Tibial artery (tissue), 4 donors: Measurements from ENCODE around the gene IER2.

Experiments
- DNase-seq, 2 donors: peaks; one replicate each; pipeline ENCODE4 v3.0.0-alpha.2; 2019
- H3K27ac ChIP-seq, 2 donors: fragments of 200-600 bp; sonication (generic) in 1 of 2; 1 replicate in 1 of 2; 2 replicates in 1 of 2; pipeline ENCODE4 v1.5.1; 2018 to 2019; ENCODE audit warnings: mild to moderate bottlenecking in 1 of 2
- H3K27me3 ChIP-seq, 2 donors: fragments of 200-600 bp; sonication (generic) in 1 of 2; one replicate each; pipeline versions ENCODE4 v1.5.1 to v1.6.0; 2016 to 2019
- H3K36me3 ChIP-seq, 3 donors: fragments of 200-600 bp; sonication (generic) in 2 of 3; one replicate each; pipeline ENCODE4 v1.5.1; 2016 to 2019; ENCODE audit warnings: mild to moderate bottlenecking in 2 of 3
- H3K4me1 ChIP-seq, 4 donors: fragments of 200-600 bp; sonication (generic) in 2 of 4; 1 replicate in 3 of 4; 2 replicates in 1 of 4; pipeline ENCODE4 v1.5.1; 2016 to 2019
- H3K4me3 ChIP-seq, 2 donors: fragments of 200-600 bp; sonication (generic) in 1 of 2; 1 replicate in 1 of 2; 2 replicates in 1 of 2; pipeline ENCODE4 v1.5.1; 2018 to 2019; ENCODE audit warnings: mild to moderate bottlenecking in 2 of 2
- H3K9me3 ChIP-seq, 3 donors: fragments of 200-600 bp; sonication (generic) in 1 of 3; one replicate each; pipeline ENCODE4 v1.5.1; 2016 to 2019
- CTCF ChIP-seq, 2 experiments: fragments of 200-600 bp in 1 of 2; fragments of 450-650 bp in 1 of 2; IDR thresholded peaks; one replicate each; pipeline ENCODE4 v1.5.1; 2017 to 2019; ENCODE audit warnings: antibody characterized with exemption in 2 of 2, mild to moderate bottlenecking in 1 of 2, moderate library complexity in 1 of 2
- intact Hi-C: fragments of 100-400 bp; cut with DNase I; formaldehyde crosslinking; loops from one replicate; pipeline ENCODE4 v1.15.0; 2023; ENCODE audit warnings: low total_unique reads

Gene IER2

GRCh38 chr19:13133241-13133870, 16.9 kb upstream of the IER2 start:
- DNase-seq = no peak
- Histone ChIP-seq H3K36me3 (peaks cover 21 to 34% (median 33%) of the 10 kb centered on the region in 3 donors), H3K4me1 (peaks cover 0 to 13% (median 0%) of the 10 kb centered on the region in 4 donors), H3K9me3 (no peaks in the 10 kb centered on the region), H3K27me3 (no peaks in the 10 kb centered on the region), H3K27ac (no peak overlapping the region), H3K4me3 (no peak overlapping the region)
- intact Hi-C loops = no loop called here
- TF ChIP-seq CTCF (IDR thresholded peaks at IDR 0.05) = no peak

DNA sequence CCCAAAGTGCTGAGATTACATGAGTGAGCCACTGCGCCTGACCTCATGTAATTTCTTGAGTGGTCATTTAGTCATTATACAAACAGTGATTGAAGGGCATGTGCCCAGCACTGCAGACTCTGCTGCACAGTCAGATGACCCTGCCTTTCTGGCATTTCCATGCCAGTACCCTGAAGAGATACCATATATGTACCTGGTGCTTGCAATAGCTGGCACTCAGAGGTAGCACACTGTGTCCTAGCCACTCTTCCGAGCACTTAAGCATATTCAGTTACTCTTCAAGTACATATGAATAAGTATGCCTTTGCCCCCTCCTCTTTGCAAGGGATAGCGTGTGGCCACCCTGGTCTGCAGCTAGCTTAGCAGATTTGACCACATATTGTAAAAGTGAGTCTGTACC, 15.6 kb upstream of the IER2 start:
- TF ChIP-seq CTCF (IDR thresholded peaks at IDR 0.05) = no peak
- Histone ChIP-seq H3K9me3 (no peaks in the 10 kb centered on the region), H3K36me3 (peaks cover 26 to 46% (median 44%) of the 10 kb centered on the region in 3 donors), H3K27ac (peak overlapping the region in 1 of 2 donors; percentile 30), H3K4me1 (peaks cover 0 to 13% (median 0%) of the 10 kb centered on the region in 4 donors), H3K4me3 (no peak overlapping the region), H3K27me3 (no peaks in the 10 kb centered on the region)
- intact Hi-C loops = no loop called here
- DNase-seq = no peak

DNA sequence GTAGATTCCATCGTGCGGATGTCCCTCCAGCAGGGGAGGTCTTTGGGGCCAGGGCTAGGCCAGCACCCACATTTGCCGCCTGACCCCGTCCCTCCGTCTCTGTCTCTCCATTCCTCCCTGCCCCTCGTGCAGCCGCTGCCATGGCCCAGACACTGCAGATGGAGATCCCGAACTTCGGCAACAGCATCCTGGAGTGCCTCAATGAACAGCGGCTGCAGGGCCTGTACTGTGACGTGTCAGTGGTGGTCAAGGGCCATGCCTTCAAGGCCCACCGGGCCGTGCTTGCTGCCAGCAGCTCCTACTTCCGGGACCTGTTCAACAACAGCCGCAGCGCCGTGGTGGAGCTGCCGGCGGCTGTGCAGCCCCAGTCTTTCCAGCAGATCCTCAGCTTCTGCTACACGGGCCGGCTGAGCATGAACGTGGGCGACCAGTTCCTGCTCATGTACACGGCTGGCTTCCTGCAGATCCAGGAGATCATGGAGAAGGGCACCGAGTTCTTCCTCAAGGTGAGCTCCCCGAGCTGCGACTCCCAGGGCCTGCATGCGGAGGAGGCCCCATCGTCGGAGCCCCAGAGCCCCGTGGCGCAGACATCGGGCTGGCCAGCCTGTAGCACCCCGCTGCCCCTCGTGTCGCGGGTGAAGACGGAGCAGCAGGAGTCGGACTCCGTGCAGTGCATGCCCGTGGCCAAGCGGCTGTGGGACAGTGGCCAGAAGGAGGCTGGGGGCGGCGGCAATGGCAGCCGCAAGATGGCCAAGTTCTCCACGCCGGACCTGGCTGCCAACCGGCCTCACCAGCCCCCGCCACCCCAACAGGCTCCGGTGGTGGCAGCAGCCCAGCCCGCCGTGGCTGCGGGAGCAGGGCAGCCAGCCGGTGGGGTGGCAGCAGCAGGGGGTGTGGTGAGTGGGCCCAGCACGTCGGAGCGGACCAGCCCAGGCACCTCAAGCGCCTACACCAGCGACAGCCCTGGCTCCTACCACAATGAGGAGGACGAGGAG, 14.8 kb upstream of the IER2 start:
- Histone ChIP-seq H3K9me3 (no peaks in the 10 kb centered on the region), H3K4me1 (peaks cover 0 to 13% (median 0%) of the 10 kb centered on the region in 4 donors), H3K27me3 (no peaks in the 10 kb centered on the region), H3K27ac (no peak overlapping the region), H3K4me3 (no peak overlapping the region), H3K36me3 (peaks cover 26 to 54% (median 44%) of the 10 kb centered on the region in 3 donors)
- intact Hi-C loops = no loop called here
- no peak for TF ChIP-seq CTCF (IDR thresholded peaks at IDR 0.05)
- DNase-seq = no peak

DNA sequence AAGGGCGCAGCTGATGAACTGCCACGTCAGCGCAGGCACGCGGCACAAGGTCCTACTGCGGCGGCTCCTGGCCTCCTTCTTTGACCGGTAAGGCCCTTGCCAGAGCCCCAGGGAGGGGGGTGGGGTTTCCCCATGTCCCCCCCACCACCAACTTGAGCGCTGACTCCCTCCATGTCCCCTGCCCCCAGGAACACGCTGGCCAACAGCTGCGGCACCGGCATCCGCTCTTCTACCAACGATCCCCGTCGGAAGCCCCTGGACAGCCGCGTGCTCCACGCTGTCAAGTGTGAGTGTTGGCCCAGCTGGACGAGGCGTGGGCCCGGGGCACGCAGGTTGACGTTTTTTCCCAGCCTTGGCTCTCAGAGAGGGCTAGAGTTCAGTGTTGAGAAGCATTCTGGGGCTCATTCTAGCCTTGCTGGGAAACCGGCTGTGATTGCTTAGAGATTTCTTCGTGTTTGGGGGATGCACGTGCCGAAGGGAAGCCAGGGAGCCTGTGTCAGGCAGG, 12.9 kb upstream of the IER2 start:
- Histone ChIP-seq H3K4me3 (no peak overlapping the region), H3K36me3 (peaks cover 26 to 62% (median 44%) of the 10 kb centered on the region in 3 donors), H3K9me3 (no peaks in the 10 kb centered on the region), H3K27ac (no peak overlapping the region), H3K4me1 (peaks cover 0 to 13% (median 0%) of the 10 kb centered on the region in 4 donors), H3K27me3 (no peaks in the 10 kb centered on the region)
- intact Hi-C loops = no loop called here
- DNase-seq = no peak
- no peak for TF ChIP-seq CTCF (IDR thresholded peaks at IDR 0.05)

DNA sequence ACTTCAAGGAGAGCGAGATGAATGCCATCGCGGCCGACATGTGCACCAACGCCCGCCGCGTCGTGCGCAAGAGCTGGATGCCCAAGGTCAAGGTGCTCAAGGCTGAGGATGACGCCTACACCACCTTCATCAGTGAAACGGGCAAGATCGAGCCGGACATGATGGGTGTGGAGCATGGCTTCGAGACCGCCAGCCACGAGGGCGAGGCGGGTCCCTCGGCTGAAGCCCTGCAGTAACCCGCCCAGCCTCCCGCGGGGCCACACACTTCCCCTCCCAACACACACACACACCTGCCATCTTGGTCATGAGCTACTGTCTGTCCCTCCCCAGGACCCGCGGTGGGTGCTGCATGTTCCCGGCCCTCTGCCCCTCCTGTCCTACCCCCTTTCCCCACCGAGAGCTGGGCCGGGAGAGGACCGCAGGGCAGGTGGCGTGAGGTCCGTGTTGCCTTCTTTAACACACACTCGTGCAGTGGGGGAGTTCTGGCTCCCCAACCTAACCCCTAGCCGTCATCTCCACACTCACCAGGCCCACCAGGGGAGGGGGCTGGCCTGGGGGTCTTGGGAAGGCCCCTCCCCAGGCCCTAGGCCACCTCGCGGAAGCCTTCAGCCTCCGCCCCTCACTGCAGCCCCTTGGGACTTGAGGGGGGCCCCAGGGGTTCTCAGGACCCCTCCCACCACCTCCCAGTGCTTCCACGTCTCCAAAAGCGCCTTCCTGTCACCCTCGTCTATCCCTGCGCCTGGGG, 11.9 kb upstream of the IER2 start:
- no peak for TF ChIP-seq CTCF (IDR thresholded peaks at IDR 0.05)
- DNase-seq = no peak
- intact Hi-C loops = no loop called here
- no peaks in the 10 kb centered on the region for H3K9me3 ChIP-seq
- no peak overlapping the region for H3K27ac ChIP-seq
- no peak overlapping the region for H3K4me3 ChIP-seq
- peaks cover 26 to 62% (median 44%) of the 10 kb centered on the region in 3 donors for H3K36me3 ChIP-seq
- H3K27me3 ChIP-seq = no peaks in the 10 kb centered on the region
- H3K4me1 ChIP-seq = peaks cover 0 to 20% (median 1%) of the 10 kb centered on the region in 4 donors
